NCI-H446 (cell line): Measurements from ENCODE around the gene RAB30.
A peak's percentile ranks its signal among the peaks of the same experiment; 100 is the strongest.

ENCODE experiments used
- DNase-seq, 2 experiments: peaks; one replicate each; lab custom pipeline; 2025; lab: John Stamatoyannopoulos, UW

Gene RAB30

DNA sequence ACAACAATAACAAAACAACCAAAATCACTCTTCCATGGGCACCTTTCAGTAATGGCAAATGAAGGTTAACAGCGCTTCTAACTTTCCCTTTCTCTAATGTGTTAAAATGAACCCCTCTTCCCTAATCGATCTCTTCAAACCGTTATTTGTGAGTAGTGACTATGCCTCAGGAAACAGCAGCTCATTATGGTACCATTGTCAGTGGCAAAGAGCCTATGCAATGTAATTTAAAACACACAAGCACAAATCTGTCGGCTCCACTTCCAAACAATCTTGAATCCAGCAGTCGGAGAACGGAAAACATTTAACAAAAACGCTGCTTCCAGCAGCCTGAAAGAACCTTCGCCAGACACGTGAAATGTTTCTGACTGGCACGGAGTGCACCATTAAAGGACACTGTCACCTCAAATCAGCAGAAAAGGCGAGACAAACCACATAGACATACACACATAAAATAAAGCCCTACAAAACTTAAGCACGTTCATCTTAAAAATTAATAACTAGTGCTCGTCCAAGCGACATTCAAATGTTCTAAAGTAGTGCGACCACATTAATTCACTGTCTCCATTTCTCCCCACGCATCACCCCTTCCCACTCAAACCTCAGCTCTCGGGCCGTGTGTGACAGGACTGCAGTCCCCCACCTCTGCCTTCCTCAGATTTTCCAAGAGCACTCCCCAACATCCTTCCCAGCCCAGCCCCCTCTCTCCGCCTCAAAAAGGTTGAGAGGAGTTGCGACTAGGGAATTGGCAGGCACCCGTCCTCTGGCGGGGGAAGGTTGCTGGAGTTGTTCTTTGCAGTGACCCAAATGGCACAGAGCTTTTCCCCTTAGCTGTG, 748 bp downstream of the RAB30 start:
- DNase-seq: peak; percentile 11 to 17

DNA sequence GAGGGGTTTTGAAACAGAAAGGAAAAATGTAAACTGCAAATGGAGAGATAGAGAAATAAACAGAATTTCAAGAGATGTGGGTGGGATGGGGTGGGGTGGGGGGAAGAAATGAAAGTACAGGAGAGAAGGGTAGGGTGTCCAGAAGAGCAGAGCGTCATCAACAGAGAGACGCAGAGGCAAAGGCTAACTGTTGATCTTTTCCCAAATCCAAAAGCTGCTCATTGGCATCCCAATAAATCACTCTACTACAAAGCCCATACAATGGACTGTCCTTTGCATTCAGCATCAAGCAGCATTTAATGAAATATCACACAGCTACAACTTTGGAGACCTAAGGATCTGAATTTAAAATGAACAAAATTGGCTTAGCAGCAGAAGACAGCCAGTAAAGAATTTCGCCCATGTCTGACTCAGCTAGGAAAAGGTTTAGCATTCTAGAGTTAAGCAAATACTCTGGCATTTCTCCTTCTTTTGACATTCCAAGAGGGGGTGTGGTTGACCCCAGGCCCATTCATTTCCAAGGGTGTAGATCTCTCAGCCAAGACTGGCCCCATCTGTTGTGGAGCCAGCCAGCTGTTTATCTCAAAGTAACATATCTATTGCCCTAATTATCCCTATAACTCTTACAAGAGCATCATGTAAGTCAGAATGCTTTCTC, 1.5 kb downstream of the RAB30 start:
- no peak for DNase-seq

DNA sequence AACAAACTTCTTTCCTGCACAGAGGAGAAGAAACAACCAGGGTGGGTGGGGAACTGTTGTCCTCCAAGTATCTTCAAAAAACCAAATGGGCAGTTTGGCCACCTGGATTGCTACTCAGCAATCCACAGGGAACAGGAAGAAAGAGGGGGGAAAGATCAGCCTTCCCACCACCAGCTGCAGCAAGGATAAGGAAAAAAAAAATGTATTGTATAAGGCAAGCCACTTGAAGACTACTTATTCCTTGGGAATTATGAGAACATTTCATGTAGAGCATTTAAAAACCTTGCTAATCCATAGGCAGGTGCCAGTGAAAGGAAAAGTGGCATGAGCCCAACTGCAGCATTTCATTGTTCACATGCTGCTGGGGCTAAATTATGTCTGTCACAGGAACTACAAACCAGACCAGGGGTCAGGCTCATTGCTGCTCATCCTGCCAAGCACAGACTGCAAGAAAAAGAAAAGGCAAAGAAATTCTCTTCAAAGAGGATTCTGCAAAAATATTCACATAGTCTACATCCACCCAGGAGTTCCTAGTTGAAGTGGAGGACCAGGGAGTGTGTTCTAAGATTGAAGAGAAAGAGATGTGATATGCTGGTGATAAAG, 2.2 kb downstream of the RAB30 start:
- no peak for DNase-seq

DNA sequence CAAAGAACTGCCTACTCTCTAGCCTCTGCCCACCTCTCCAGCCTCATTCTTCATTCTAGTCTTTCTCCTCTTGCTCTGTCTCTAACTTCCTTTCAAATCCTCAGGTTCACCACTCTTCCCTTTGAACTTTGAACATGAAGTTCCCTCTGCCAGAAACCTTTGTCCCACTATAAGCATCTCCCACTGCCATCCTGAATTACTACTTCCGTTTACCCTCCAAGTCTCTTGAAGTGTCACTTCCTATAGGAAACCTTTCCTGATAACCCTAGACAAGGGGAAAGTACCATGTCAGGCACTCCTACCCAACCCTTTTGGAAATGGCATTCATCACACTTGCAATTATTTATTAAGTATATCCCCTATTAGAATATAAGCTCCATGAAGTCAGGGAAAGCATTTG, 3.1 kb downstream of the RAB30 start:
- no peak for DNase-seq

DNA sequence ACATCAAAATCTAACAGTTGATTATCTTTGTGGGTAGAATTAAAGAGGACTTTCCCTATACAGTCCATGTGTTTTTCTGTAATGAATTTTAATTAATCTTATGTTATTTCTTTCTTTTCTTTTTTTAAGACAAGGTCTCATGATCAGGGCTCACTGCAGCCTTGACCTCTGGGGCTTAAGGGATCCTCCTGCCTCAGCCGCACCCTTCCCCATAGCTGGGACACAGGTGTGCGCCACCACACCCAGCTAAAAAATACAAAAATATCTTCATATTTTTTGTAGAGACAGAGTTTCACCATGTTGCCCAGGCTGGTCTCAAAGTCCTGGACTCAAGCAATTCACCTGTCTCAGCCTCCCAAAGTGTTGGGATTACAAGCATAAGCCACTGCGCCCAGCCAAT, 7.7 kb downstream of the RAB30 start:
- no peak for DNase-seq

DNA sequence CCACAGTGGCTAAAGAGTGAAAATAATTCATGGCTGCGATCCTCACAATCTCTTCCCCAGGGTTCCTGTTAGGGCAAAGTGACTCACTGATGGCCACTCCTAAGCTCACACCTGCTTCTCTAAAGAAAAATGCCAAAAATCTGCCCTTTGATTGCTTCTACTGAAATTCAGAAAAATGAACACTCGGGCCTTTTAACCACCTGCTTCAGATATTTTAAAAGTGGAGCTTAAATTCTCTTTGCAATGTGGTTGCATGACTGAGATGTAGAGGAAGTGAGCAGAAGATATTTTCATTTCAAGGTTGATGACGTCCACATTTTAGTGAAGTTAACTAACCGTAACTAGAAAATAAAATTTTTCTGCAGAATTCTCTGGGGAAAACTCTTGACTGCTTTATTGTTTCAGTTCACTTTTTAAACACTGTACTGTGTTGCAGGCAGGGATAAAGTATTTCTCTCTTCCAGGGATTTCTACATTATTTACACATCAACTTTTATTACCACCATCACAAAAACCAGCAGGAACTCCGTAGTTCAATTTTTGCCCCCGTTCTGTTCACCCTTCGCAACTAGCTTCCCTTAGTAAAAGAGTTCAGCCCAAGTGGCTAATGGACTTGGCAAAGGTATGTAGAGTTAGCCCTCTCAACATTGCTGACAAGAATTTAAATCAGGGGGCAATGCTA, 8.5 kb downstream of the RAB30 start:
- DNase-seq: no peak

DNA sequence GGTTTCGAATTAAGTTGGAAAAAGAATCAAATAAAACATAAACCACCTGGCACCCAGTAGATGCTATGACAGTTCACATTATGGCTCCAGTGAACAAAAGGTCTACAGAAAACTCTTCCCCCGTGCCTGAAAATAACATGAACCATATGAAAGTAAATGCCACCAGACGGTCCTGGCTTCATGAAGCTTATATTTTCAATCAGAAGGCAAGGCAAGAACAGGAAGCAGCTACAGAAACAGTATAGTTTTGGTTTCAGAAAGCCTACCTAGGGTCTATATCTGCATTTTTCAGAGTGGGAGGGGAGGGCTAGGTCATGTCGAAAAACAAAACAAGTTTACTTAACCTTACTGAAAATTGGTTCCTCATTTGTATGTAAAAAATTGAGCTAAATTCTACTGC, 9.8 kb downstream of the RAB30 start:
- DNase-seq: no peak

DNA sequence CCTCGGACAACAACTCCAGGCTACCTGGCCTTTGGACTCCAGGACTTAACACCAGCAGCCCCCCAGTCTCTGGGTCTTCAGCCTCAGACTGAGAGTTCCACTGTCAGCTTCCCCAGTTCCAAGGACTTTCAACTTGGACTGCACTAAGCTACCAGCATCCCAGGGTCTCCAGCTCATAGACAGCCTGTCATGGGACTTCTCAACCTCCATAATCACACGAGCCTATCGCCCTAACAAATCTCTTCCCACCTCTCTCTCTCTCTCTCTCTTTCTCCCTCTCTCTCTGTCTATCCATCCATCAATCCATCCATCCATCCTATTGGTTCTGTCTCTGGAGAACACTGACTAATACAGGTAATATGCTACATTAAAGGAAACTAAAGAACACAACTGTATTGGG, 10.7 kb downstream of the RAB30 start:
- no peak for DNase-seq

DNA sequence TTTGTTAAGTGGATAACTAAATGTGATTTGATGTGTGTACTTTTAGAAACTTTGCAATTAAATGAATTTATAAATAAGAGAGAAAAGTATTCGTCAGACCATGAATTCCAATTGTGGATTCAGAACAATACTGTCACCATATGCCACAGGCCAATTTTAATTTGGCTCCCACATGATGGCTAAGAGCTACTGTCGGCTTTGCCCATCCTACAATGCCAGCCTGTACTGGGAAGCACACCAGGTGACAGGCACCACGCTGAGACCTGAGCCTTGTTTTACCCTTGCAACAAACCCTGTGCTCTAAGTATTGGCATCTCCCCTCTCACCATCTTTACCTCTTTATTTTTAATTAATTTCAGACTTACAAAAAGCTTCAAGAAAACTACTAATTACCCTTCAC, 14.0 kb downstream of the RAB30 start:
- no peak for DNase-seq

DNA sequence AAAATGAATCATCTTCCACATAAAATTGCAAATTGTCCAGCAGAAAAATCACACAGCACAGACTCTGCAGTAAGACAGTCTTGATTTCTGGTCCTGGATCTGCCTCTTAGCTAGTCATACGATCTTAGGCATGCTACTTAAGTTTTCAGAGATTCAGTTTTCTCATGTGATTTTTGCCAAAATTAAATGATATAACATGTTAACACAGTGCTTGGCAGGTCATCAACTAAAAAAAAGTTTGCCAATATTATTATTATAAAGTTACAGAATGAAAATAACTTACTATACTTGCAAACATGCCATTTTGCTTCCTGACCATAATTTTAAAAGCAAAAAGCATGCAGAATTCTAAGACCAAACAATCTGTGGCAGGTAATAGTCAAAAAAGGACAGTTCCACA, 15.1 kb downstream of the RAB30 start:
- no peak for DNase-seq

DNA sequence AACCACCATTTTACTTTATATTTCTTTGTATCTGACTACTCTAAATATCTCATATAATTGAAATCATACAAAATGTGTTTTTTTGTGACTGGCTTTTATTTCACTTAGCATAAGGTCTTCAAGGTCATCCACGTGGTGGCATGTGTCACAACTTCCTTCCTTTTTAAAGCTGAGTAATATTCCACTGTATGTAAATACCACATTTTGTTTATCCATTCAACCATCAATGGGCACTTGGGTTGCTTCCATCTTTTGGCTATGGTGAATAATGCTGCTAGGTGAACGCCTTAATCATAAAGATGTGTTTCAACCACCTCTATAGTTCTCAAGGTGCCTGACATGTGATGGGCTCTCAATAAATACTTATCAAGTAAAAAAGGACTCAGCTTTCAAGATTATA, 15.5 kb downstream of the RAB30 start:
- DNase-seq: no peak

DNA sequence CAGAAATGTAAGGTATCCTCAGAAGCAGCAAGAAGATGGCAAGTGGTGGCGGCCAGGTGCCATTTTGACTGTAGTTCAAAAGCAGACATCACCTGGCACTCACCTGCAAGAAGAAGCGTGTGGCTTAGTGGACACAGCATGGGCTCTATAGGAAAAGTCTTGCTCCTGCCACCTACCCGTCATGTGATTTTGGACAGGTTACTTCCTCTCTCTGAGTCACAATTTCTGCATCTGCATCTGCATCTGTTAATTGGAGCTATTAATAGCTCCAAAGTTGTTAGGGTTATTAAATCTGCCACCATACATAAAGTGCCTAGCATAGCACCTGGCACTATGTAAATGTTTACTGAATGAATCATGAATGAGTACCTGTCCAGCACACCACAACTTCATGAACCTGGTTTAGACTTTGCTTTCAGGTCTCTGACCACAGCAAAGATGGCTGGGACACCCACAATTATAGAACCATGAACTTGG, 16.8 kb downstream of the RAB30 start:
- DNase-seq: no peak

DNA sequence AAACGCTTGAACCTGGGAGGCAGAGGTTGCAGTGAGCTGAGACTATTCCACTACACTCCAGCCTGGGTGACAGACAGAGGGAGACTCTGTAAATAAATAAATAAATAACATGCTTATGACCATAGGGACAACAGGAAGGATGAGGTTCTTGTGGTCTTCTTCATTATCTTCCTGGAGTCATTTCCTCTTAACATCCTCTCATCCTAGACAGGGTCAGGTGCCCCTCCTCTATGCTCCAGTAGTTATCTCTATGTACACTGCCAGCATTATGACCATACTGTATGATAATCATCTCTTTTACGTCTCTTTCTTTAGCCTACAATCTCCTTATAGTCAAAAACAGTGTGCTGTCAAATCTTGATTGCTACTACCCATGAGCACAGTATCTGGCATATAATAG, 17.7 kb downstream of the RAB30 start:
- DNase-seq: no peak

DNA sequence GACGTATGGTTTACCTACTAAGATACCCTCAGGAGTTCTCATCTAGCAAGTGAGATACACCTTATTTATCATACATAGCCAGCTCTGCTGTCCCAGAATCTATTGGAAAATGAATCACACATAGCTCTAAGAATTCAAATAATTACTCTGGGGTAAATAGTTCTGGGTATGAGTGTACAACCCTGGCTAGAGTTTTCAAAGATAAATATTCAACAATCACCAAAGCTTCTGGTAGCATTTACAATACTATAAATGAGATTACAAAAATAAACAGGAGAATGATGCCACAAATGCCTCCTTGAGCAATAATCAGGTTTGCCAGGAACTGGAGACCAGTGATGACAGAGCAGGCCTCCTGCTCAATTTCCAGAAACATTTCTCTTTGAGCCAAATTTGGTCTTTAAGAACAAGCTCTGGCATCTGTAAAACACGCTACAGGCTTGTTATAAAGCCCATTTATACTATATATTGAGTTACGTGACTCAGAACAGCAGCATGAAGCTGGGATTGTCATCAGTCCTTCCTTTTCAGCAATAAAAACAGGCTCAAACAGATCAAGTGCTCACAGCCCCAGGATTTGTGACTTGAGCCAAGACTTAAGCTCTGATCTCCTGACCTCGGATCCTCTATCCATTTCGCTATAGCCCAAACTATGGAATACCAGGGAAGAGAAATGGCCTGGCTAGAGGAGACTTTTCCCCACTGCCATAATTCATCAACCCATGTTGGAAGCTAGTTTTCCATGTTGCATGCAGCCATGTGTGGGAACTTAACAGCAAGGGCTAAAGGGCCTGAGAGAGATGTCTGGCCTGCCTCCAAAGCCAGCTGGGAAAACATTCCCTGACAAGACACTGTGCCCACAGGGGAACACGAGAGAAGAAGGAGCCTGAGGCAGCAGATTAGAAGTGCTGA, 19.7 kb downstream of the RAB30 start:
- DNase-seq: peak; percentile 11 to 57

DNA sequence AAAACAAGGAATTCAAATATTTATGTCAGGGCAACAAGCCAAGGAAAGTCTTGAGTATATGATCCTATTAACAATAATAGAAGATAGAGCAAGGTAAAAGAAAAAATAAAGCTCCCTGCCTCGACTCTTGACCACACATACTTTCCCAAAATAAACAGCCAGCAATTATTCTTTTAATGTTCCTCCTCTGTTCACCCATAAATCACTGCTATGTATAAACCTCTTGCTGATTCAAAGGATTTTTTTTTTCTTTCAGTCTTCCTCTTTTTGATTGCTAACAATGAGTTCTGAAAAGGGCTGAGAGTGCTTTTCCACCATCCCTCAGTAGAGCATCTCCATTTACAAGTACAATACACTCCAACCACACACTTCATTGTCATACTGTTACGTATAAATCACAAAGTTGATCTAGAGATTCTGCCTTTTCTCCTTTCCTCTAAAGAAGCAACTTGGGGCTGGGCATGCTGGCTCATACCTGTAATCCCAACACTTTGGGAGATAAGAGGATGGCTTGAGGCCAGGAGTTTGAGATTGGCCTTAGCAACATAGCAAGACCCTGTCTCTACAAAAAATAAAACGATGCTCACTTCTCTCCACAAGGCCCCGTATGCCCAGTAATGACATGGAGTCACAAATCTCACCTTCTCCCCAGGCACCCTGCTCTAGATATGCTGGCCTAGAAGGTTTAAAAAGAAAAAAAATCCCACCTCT, 24.0 kb downstream of the RAB30 start:
- DNase-seq: no peak

DNA sequence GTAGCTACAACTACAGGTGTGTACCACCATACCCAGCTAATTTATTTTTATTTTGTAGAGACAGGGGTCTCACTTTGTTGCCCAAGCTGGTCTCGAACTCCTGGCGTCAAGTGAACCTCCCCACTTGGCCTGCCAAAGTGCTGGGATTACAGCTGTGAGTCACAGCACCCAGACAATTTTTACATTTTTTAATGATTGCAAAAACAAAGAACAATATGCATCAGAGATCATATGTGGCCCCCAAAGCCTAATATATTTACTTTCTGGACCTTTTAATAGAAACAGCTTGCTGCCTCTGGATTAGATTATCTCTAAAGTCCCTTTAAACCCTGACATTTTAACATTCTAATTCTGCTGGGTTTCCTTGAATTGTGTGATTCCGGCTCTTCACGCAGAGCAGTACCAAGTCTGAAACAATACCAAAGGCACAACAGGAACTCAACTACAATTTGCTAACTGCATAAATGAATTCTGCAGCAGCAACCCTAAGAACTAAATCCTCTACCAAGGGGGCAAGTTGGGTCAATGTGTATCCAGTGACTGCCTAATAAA, 25.0 kb downstream of the RAB30 start:
- no peak for DNase-seq

DNA sequence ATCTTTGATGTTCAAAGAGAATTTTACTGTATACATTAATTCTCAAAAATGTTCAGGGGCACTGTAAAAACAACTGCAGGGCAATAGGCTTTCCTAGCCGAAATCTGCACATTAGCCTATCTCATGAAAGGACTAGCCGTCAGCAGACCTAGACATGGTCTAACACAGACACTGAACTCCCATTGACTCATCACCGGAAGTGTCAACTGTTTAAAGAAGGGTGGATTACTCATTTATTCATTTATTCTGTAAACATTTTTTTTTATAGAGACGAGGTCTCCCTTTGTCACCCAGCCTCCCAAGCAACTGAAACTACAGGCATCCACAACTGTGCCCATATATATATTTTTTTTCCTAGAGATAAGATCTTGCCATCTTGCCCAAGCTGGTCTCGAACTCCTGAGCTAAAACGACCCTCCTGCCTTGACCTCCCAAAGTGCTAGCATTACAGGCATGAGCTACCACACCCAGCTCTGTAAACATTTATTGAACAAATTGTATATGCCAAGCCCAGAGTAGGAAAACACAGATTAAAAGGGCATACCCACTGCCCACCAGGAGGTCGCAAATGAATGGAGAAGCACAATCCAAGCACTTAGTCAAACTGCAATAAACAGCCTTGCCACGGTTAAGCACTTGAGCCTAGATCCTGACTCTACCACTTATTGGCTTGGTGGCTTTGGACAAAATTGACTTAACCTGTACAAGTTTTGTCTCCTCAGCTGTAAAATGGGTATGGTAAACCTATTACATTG, 26.6 kb downstream of the RAB30 start:
- DNase-seq: no peak

DNA sequence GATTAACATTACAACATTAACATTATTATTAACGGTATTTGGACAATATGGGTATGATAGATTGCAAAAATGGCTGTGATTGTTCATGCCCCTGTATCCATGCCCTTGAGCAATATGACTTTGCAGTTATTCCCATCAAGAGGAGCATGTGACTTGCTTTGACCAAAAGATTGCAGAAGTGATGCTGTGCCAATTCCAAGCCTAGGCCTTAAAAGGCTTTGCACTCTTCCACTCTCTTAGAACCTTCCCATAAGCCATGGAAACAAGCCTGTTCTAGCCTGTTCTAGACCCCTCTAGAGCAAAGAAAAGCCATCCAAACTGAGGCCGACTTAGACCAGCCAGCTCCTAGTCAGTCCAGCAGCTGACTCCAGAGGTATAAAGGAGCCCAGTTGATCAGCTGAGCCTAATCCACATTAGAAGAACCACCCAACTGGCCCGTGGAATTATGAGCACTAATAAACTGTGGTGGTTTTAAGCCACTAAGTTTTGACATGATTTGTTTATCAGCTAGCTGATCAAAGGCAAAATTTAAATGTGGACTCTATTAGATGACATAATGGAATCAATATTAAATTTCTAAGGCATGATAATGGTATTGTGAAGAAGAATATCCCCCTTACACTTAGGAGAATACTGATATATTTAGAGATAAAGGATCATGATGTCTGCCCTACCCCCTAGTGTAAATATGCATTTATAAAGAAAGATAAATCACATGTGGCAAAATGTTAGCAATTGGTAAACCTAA, 28.6 kb downstream of the RAB30 start:
- DNase-seq: no peak

DNA sequence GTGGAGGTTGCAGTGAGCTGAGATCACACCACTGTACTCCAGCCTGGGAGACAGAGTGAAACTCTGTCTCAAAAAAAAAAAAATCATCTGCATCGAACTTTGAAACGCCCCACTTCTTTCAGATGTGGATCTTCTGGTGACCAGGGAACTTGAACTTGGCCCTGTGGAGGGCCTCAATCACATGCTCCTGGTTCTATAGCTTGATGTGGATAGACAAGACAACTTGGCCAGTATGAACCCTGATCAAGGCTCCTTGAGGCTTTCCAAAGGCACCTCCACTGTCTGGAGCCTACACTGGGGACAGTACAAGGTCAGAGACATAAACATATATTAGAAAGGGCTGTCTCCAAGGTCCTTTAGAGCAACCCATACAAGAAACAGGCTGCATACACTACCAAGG, 30.6 kb downstream of the RAB30 start:
- DNase-seq: no peak
